Transverse colon (tissue), 4 donors: Measurements from ENCODE around the gene AGO3. TPM values are rescaled to one million over a fixed set of nuclear protein-coding genes. Genes with fewer than 3 reads are reported as not detected.

Experiments
- DNase-seq: peaks from one replicate; pipeline ENCODE4 v3.0.0-alpha.2; 2019
- H3K27ac ChIP-seq, 4 donors: fragments of 200-600 bp; sonication (generic); 2 replicates each; pipeline ENCODE4 v1.5.1; 2016 to 2018; ENCODE audit warnings: inconsistent platforms in 4 of 4
- H3K27me3 ChIP-seq: fragments of 200-600 bp; sonication (generic); 2 replicates; pipeline ENCODE4 v1.5.1; 2017; ENCODE audit warnings: inconsistent platforms
- H3K36me3 ChIP-seq, 4 donors: fragments of 200-600 bp; sonication (generic); 2 replicates each; pipeline ENCODE4 v1.5.1; 2017 to 2019; ENCODE audit warnings: inconsistent platforms in 4 of 4
- H3K4me1 ChIP-seq, 4 donors: fragments of 200-600 bp; sonication (generic); 2 replicates each; pipeline ENCODE4 v1.5.1; 2017 to 2020; ENCODE audit warnings: inconsistent platforms in 4 of 4
- H3K4me3 ChIP-seq, 4 donors: fragments of 200-600 bp; sonication (generic); 1 replicate in 1 of 4; 2 replicates in 3 of 4; pipeline versions ENCODE4 v1.5.1 to v1.6.1; 2017 to 2019; ENCODE audit warnings: inconsistent platforms in 4 of 4
- H3K9me3 ChIP-seq, 2 donors: fragments of 200-600 bp; sonication (generic); 2 replicates each; pipeline ENCODE4 v1.5.1; 2017 to 2019; ENCODE audit warnings: inconsistent platforms in 2 of 2
- CTCF ChIP-seq, 5 experiments: fragments of 200-600 bp in 3 of 5; fragments of 450-650 bp in 2 of 5; sonication (generic) in 3 of 5; IDR thresholded peaks; 1 replicate in 2 of 5; 2 replicates in 3 of 5; pipeline ENCODE4 v1.5.1; 2016 to 2017; ENCODE audit warnings: antibody characterized with exemption in 5 of 5, inconsistent platforms in 3 of 5, mild to moderate bottlenecking in 2 of 5, moderate library complexity in 1 of 5
- EP300 ChIP-seq: sonication (generic); formaldehyde crosslinking; IDR thresholded peaks from one replicate; pipeline ENCODE4 v1.6.1; 2017; ENCODE audit warnings: antibody characterized with exemption, low read depth
- POLR2A ChIP-seq: fragments of 450-650 bp; IDR thresholded peaks from one replicate; pipeline ENCODE4 v1.6.1; 2016; ENCODE audit warnings: antibody characterized with exemption, mild to moderate bottlenecking, moderate library complexity
- POLR2AphosphoS5 ChIP-seq, 3 donors: sonication (generic); formaldehyde crosslinking; IDR thresholded peaks; one replicate each; pipeline ENCODE4 v1.6.1; 2016; ENCODE audit warnings: antibody characterized with exemption in 3 of 3
- WGBS, 2 donors: methylation state at CpG; one replicate each; pipeline ENCODE4 v1.1.5; 2018; ENCODE audit warnings: low coverage in 1 of 2; 5-methylcytosine and 5-hydroxymethylcytosine counted together
- in situ Hi-C, 4 donors: fragments of 200-750 bp; cut with MboI; loops; one replicate each; pipeline versions ENCODE4 v1.15.0 to v1.15.1; 2017; ENCODE audit warnings: low sequenced_read_pairs in 3 of 4, low pct_ligation_motif_present in 1 of 4, low pct_unique_long_range_greater_than_20kb in 1 of 4
- intact Hi-C: fragments of 100-400 bp; cut with DNase I; formaldehyde crosslinking; loops from one replicate; pipeline ENCODE4 v1.15.1; 2023; ENCODE audit warnings: low total_unique reads
- total RNA-seq, 4 donors: library from RNA; depleted of rRNA; stranded (reverse); fragments of >200 nt; gene quantifications; one replicate each; pipeline ENCODE4 v1.1.0, GENCODE V29; 2016

Gene AGO3
- total RNA-seq, 4 donors from 2014 or later = 11.3 to 357 (median 14.1) TPM

GRCh38 chr1:36081926-36082485, 151.1 kb downstream of the AGO3 start:
- Histone ChIP-seq H3K4me3 (no peak overlapping the region), H3K36me3 (no peaks in the 10 kb centered on the region), H3K27me3 (peaks cover 17% of the 10 kb centered on the region), H3K4me1 (peaks cover 0 to 13% (median 9%) of the 10 kb centered on the region in 4 donors), H3K27ac (no peak overlapping the region), H3K9me3 (no peaks in the 10 kb centered on the region)
- intact Hi-C loops (no loop called here), in situ Hi-C loops (no loop called here)
- DNase-seq = no peak
- no peak for TF ChIP-seq POLR2AphosphoS5 (IDR thresholded peaks at IDR 0.05)
- no peak for TF ChIP-seq EP300
- TF ChIP-seq POLR2A = no peak
- no peak for TF ChIP-seq CTCF (IDR thresholded peaks at IDR 0.05)
- WGBS, 2 donors = 61% methylated on average over 3 of the region's 3 CpGs; no CpG with 5 or more reads in 1 of the 2 donors

- Histone ChIP-seq H3K9me3 (no peaks in the 10 kb centered on the region), H3K36me3 (no peaks in the 10 kb centered on the region), H3K27me3 (peaks cover 17% of the 10 kb centered on the region), H3K4me3 (no peak overlapping the region), H3K4me1 (peaks cover 2 to 15% (median 11%) of the 10 kb centered on the region in 4 donors), H3K27ac (no peak overlapping the region)
- DNase-seq = no peak
- in situ Hi-C loops = no loop called here
- 73 to 92% methylated on average over 4 to 13 of the region's 13 CpGs for WGBS, 2 donors
- no peak for TF ChIP-seq POLR2A
- TF ChIP-seq CTCF (IDR thresholded peaks at IDR 0.05) = no peak
- no peak for TF ChIP-seq POLR2AphosphoS5 (IDR thresholded peaks at IDR 0.05)
- no peak for TF ChIP-seq EP300
- intact Hi-C loops = no loop called here
These were observed 152.3 kb downstream of the AGO3 start for GRCh38 chr1:36083219-36083618.

- WGBS, 2 donors = 16% methylated on average over 53 of the region's 59 CpGs; no CpG with 5 or more reads in 1 of the 2 donors
- no peak for TF ChIP-seq POLR2AphosphoS5 (IDR thresholded peaks at IDR 0.05)
- peak; percentile 31 for DNase-seq
- peak within 1 kb of the TSS in 2 of 4 donors; percentile 14 to 24 for H3K27ac ChIP-seq
- intact Hi-C loops (no loop called here), in situ Hi-C loops (no loop called here)
- H3K4me3 ChIP-seq = peak within 1 kb of the TSS; percentile 7 to 52 (median 34)
- H3K9me3 ChIP-seq = no peaks in the 10 kb centered on the region
- H3K27me3 ChIP-seq = peaks cover 17% of the 10 kb centered on the region
- peaks cover 4 to 18% (median 13%) of the 10 kb centered on the region in 4 donors for H3K4me1 ChIP-seq
- H3K36me3 ChIP-seq = no peaks in the 10 kb centered on the region
These were observed 153.0 kb downstream of the AGO3 start, which contains the start of gene TEKT2 for GRCh38 chr1:36083635-36084496. Gene TEKT2, plus strand, starts transcription at chr1:36084094. Its CDS starts 828 bp downstream, at chr1:36084922.

GRCh38 chr1:36084497-36085115, 153.7 kb downstream of the AGO3 start:
- WGBS, 2 donors = 11 to 58% methylated on average over 5 to 19 of the region's 19 CpGs
- intact Hi-C loops = no loop called here

More at GRCh38 chr1:36084497-36085115, 153.7 kb downstream of the AGO3 start:
- in situ Hi-C loops = no loop called here
- H3K36me3 ChIP-seq = no peaks in the 10 kb centered on the region
- peaks cover 5 to 22% (median 17%) of the 10 kb centered on the region in 4 donors for H3K4me1 ChIP-seq
- H3K9me3 ChIP-seq = no peaks in the 10 kb centered on the region
- DNase-seq = peak; percentile 7
- H3K4me3 ChIP-seq = peak overlapping the region in 3 of 4 donors; percentile 34 to 52 (median 34)
- TF ChIP-seq CTCF (IDR thresholded peaks at IDR 0.05) (no peak), POLR2A (no peak), EP300 (no peak), POLR2AphosphoS5 (IDR thresholded peaks at IDR 0.05) (no peak)
- peaks cover 17% of the 10 kb centered on the region for H3K27me3 ChIP-seq
- H3K27ac ChIP-seq = peak overlapping the region in 1 of 4 donors; percentile 24
